ENCODE data around the gene DELE1.

DELE1 gene

GRCh38 chr5:141929398-141930058, 5.9 kb downstream of the DELE1 start:
- DNase-seq, result no peak

- no peak for DNase-seq
Measured at GRCh38 chr5:141931694-141932093, 8.0 kb downstream of the DELE1 start.

GRCh38 chr5:141933151-141933550, 9.5 kb downstream of the DELE1 start:
- no peak for DNase-seq

- no peak for DNase-seq
Measured at GRCh38 chr5:141934099-141934844, 10.6 kb downstream of the DELE1 start.

GRCh38 chr5:141935538-141935937, 11.9 kb downstream of the DELE1 start:
- DNase-seq, result no peak

- DNase-seq, result no peak
Measured at GRCh38 chr5:141940695-141941271, 17.1 kb downstream of the DELE1 start.

- DNase-seq, result no peak
Measured at GRCh38 chr5:141941307-141941706, 17.6 kb downstream of the DELE1 start.

GRCh38 chr5:141941779-141942178, 18.1 kb downstream of the DELE1 start:
- DNase-seq, result no peak

GRCh38 chr5:141942185-141942857, 18.6 kb downstream of the DELE1 start:
- no peak for DNase-seq

- DNase-seq, result no peak
Measured at GRCh38 chr5:141944076-141944475, 20.4 kb downstream of the DELE1 start.

GRCh38 chr5:141945511-141946051, 21.9 kb downstream of the DELE1 start:
- no peak for DNase-seq

- no peak for DNase-seq
Measured at GRCh38 chr5:141947316-141947715, 23.6 kb downstream of the DELE1 start.

GRCh38 chr5:141948812-141949211, 25.1 kb downstream of the DELE1 start:
- no peak for DNase-seq

GRCh38 chr5:141949511-141949910, 25.8 kb downstream of the DELE1 start:
- no peak for DNase-seq

- no peak for DNase-seq
Measured at GRCh38 chr5:141950207-141951005, 26.7 kb downstream of the DELE1 start.

- no peak for DNase-seq
Measured at GRCh38 chr5:141951332-141951781, 27.7 kb downstream of the DELE1 start.

- no peak for DNase-seq
Measured at GRCh38 chr5:141952020-141952419, 28.3 kb downstream of the DELE1 start.

- DNase-seq, result no peak
Measured at GRCh38 chr5:141954194-141954593, 30.5 kb downstream of the DELE1 start.

- no peak for DNase-seq
Measured at GRCh38 chr5:141957367-141957996, 33.8 kb downstream of the DELE1 start.

- no peak for DNase-seq
Measured at GRCh38 chr5:141958113-141958512, 34.4 kb downstream of the DELE1 start, which contains the start of gene PCDH12. PCDH12 (minus strand) TSS chr5:141958202; CDS start chr5:141957851, 351 bp downstream.

- no peak for DNase-seq
Measured at GRCh38 chr5:141958546-141959172, 35.0 kb downstream of the DELE1 start.

Measured in NCI-H1048 (cell line).